ENCODE data around the gene CAMK1D. TPM values are rescaled to one million over a fixed set of nuclear protein-coding genes. Genes with fewer than 3 reads are reported as not detected.

The CAMK1D gene
- total RNA-seq, 2 donors from 2014 or later, result 4.5 to 7.8 TPM

- Mint-ChIP-seq H3K36me3 (ENCODE audit: low read depth) (no peaks in the 10 kb centered on the region), H3K9me3 (no peaks in the 10 kb centered on the region), H3K27ac (no peak overlapping the region), H3K4me1 (peaks cover 7% of the 10 kb centered on the region), H3K4me3 (no peak overlapping the region), H3K27me3 (ENCODE audit: insufficient read depth) (no peaks in the 10 kb centered on the region)
- Histone ChIP-seq H3K36me3 (ENCODE audit: control insufficient read depth, insufficient read depth, low read length) (no peaks in the 10 kb centered on the region), H3K27ac (ENCODE audit: low read depth, low read length) (no peak overlapping the region), H3K27me3 (ENCODE audit: control insufficient read depth, insufficient read depth, low read length, poor library complexity, severe bottlenecking) (no peaks in the 10 kb centered on the region), H3K9ac (ENCODE audit: extremely low read depth, low read length, poor library complexity, severe bottlenecking) (no peak overlapping the region), H3K9me3 (ENCODE audit: control insufficient read depth, low read length) (no peaks in the 10 kb centered on the region), H3K4me1 (ENCODE audit: control insufficient read depth, insufficient read depth, low read length) (no peaks in the 10 kb centered on the region), H3K4me3 (ENCODE audit: low read length) (no peak overlapping the region)
- peak; percentile 14 for DNase-seq
- 92 to 96% methylated on average over 8 to 10 of the region's 10 CpGs for WGBS, 2 experiments (ENCODE audit: insufficient coverage in 1 of 2, insufficient read length in 1 of 2)
- no peak for TF ChIP-seq CTCF (conservative IDR thresholded peaks at IDR 0.05)
Observed at GRCh38 chr10:12504628-12505027, 155.3 kb downstream of the CAMK1D start.

GRCh38 chr10:12505683-12506082 is 156.3 kb downstream of the CAMK1D start:
- 93 to 100% methylated on average over 4 to 6 of the region's 6 CpGs for WGBS, 2 experiments (ENCODE audit: insufficient coverage in 1 of 2, insufficient read length in 1 of 2)
- H3K27ac ChIP-seq (ENCODE audit: low read depth, low read length), result no peak overlapping the region
- Mint-ChIP-seq H3K27me3 (ENCODE audit: insufficient read depth) (peaks cover 1% of the 10 kb centered on the region), H3K4me1 (peaks cover 10% of the 10 kb centered on the region), H3K4me3 (no peak overlapping the region), H3K9me3 (no peaks in the 10 kb centered on the region), H3K36me3 (ENCODE audit: low read depth) (no peaks in the 10 kb centered on the region), H3K27ac (no peak overlapping the region)
- no peak overlapping the region for H3K4me3 ChIP-seq (ENCODE audit: low read length)
- H3K4me1 ChIP-seq (ENCODE audit: control insufficient read depth, insufficient read depth, low read length), result no peaks in the 10 kb centered on the region
- DNase-seq, result no peak
- no peaks in the 10 kb centered on the region for H3K9me3 ChIP-seq (ENCODE audit: control insufficient read depth, low read length)
- TF ChIP-seq CTCF (conservative IDR thresholded peaks at IDR 0.05), result no peak
- H3K27me3 ChIP-seq (ENCODE audit: control insufficient read depth, insufficient read depth, low read length, poor library complexity, severe bottlenecking), result no peaks in the 10 kb centered on the region
- no peak overlapping the region for H3K9ac ChIP-seq (ENCODE audit: extremely low read depth, low read length, poor library complexity, severe bottlenecking)
- no peaks in the 10 kb centered on the region for H3K36me3 ChIP-seq (ENCODE audit: control insufficient read depth, insufficient read depth, low read length)

GRCh38 chr10:12507165-12507850 is 158.0 kb downstream of the CAMK1D start:
- H3K4me3 Mint-ChIP-seq, result no peak overlapping the region
- WGBS, 2 experiments (ENCODE audit: insufficient coverage in 1 of 2, insufficient read length in 1 of 2), result 92 to 93% methylated on average over 8 to 10 of the region's 10 CpGs
- Histone ChIP-seq H3K4me1 (ENCODE audit: control insufficient read depth, insufficient read depth, low read length) (no peaks in the 10 kb centered on the region), H3K9ac (ENCODE audit: extremely low read depth, low read length, poor library complexity, severe bottlenecking) (no peak overlapping the region), H3K27ac (ENCODE audit: low read depth, low read length) (no peak overlapping the region), H3K4me3 (ENCODE audit: low read length) (no peak overlapping the region), H3K9me3 (ENCODE audit: control insufficient read depth, low read length) (no peaks in the 10 kb centered on the region), H3K27me3 (ENCODE audit: control insufficient read depth, insufficient read depth, low read length, poor library complexity, severe bottlenecking) (no peaks in the 10 kb centered on the region), H3K36me3 (ENCODE audit: control insufficient read depth, insufficient read depth, low read length) (no peaks in the 10 kb centered on the region)
- TF ChIP-seq CTCF (conservative IDR thresholded peaks at IDR 0.05), result no peak
- no peaks in the 10 kb centered on the region for H3K9me3 Mint-ChIP-seq
- H3K27me3 Mint-ChIP-seq (ENCODE audit: insufficient read depth), result peaks cover 1% of the 10 kb centered on the region
- H3K36me3 Mint-ChIP-seq (ENCODE audit: low read depth), result no peaks in the 10 kb centered on the region
- H3K4me1 Mint-ChIP-seq, result peaks cover 3% of the 10 kb centered on the region
- no peak overlapping the region for H3K27ac Mint-ChIP-seq
- DNase-seq, result peak; percentile 28

Data from endodermal cell (in vitro differentiated cells).